HG02973 (cell line): ENCODE data around the gene MMP8.

Source experiments
- ATAC-seq: cut with Tn5 transposase; IDR thresholded peaks from one replicate; pipeline ENCODE4 v1.9.1; 2021; ENCODE audit warnings: moderate library complexity; ENCODE audit not compliant: unreplicated experiment

MMP8 gene

DNA sequence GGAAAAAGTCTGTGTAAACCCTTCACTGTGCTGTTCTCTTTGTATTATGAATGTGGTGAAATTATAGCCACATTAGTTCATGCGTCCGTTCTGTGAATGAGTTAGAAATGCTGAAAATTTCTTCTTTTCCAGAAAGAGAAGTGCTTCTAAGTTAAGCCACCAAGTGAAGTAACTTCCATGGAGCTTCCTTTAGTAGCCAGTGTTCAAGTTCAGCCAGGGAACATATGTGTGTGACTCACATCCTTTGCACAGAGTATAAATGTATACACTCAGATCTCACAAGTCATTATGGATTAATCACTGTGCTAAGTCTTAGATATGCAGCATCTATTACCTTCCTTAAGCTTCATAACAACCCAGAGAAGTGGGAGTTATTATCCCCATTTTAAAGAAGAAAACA is 3.1 kb upstream of the MMP8 start:
- no peak for ATAC-seq

DNA sequence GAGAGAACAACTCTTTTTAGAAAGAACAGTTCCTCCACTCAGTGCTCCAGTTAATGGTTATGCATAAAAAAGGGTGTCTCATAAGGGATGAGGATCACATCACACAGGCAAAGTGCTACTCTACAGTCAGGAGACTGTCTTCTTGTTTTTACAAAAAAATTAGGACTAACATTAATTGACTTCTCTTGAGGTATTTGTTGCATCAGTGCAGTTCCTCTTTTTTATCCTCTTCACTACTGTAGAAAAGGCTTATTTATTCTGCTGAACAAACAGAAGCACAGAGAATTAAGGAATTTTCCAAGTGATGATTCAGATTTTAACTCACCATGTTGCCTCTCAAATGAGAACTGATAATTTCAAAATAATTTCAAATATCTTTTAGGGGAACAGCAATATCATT is 1.9 kb downstream of the MMP8 start:
- no peak for ATAC-seq

DNA sequence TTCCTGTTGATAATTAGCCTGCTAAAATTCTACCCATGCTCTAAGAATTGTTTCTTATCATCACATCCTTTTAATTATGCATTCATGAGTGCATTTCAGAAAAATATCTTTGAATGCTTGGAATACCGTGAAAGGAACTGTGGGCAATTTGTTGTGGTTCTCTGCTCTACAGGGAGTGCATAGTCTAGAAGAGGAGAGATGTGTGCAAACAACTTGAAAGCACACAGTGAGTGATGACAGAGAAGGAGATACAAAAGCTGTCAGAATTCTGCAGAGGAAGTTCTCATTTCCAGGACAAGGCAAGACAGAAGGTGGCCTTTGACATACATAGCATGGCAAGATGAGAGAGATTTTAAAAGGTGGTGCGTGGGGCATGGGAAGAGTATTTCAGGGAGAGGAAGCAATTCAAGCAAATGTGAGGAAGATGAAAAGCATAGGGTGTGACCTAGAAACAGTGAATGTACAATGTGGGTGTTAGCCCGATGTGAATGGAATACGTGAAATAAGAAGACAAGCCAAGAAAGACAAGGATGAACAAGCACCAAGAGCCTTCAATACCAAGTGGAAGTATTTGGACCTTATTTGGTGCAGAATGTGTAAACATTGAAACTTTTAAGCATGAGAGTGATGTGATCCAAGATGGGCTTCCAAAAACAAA is 5.0 kb downstream of the MMP8 start:
- ATAC-seq = no peak

DNA sequence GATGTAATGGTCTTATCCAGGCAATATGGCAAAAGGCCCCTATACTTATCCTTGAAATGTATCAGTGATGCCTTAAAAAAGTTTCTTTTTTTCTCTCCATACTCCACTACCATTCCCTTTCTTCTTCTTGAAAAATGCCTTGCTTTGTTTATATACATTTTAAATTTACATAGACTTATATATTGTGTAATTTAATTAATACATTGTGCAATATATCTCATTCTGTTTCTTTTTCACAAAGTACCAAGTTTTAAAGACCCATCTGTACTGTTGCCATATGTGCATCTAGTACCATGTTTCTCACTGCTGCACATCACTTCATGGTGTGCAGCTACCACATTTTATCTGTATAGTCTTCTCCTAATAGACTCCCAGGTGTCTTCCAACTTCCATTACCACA is 7.5 kb downstream of the MMP8 start:
- no peak for ATAC-seq

DNA sequence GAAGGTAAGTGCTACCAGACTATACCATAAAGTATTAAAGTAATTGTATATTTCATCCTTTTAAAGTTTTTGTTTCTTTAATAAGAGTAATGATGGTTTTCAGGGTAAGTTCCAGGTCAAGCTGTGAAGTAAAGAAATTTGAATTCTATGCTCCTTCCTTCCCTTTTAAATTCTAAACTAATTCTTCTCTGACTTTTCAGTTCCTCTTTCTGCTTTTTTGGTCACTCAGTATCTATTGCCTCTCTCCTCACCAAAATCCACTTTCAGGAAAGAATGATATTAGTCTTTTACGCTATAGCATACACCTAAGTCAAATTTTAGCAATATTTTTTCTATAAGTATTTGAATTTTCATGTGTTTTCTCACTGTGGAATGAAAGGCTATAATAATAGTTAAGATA is 8.2 kb downstream of the MMP8 start:
- ATAC-seq = peak; percentile 73

DNA sequence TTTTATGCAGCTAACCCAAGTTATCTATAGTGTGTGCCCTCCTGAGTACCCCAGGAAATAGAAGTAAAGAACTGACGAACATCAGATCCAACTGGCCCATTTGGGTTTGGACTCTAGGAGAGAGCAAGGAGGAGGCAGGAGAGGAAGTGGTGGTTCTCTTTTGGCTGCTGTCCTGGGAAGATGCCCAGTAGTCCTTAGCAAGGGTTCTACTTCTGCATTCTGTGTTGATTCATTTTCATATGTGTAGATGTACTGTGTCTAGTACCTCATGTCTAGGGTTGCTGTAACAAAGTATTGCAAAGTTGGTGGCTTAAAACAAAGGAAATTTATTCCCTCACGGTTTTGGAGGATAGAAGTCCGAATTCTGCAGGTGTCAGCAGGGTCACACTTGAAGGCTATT is 12.6 kb downstream of the MMP8 start:
- no peak for ATAC-seq

DNA sequence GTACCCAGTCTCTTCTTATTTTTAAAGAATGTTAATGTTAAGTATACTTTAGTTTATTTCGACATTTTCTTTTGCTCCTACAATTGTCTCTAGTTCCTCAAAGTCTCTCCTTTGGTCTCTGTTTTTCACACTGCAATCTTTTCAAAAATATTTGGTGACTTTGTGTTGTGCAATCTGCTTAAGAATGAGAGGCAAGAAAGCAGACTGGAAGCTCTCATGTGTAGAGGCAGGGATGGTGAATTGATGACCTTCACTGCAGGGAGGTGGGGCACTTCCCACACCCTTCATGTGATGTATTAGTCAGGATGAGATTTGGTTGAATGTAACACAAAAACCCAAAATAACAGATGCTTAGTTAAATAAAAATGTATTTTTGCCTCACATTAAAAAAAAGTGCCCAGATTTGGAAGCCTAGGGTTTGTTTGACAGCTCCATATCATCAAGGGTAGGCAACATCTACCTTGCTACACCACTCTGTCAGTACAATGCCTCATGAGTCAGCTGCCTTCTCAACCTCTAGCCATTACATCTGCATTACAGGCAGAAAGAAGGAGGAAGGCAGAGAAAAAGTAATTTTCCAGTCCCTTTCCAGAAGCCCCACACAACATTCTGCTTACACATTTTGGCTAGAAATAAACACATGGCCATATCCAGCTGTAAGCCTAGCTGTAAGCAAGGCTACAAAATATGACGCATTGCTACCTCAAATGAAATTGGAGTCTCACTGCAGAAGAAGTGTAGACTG is 15.4 kb downstream of the MMP8 start:
- no peak for ATAC-seq

DNA sequence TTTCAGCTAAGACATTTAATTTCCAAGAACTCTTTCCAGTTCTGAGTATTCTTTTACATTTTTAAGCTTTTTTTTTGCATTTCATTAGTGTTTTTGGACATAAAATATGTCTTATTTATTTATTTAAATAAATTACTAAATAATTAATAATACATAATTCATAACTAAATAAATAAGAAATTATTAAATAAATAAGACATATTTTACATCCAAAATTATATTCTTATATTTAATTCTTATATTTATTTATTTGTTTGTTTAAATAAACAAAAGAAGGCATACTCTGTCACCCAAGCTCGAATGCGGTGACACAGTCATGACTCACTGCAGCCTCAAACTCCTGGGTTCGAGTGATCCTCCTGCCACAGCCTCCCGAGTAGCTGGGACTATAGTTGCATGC is 16.1 kb downstream of the MMP8 start:
- no peak for ATAC-seq

DNA sequence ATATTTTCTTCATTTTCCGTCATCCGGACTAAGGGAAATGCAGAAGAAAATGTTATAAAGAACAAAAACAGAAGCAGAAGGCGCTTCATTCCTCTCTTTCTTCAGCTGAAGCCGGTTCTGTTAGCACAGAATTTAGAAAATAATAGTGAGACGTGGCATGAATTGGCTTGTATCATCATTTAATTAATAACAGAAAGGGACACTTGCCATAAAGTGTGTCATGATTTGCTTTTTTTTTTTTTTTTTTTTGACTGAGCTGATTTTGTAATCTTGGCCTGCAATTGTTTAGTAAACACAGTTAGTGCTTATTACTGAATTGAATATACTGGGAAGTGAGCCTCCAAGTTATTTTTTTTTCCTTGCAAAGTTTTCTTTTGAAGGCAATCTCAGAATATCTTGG is 19.1 kb downstream of the MMP8 start, which contains the start of gene MMP27:
MMP27 (minus strand) TSS at position 144 of the 400 bp plus-strand sequence; CDS start at position 89, 55 bp downstream.
- no peak for ATAC-seq

DNA sequence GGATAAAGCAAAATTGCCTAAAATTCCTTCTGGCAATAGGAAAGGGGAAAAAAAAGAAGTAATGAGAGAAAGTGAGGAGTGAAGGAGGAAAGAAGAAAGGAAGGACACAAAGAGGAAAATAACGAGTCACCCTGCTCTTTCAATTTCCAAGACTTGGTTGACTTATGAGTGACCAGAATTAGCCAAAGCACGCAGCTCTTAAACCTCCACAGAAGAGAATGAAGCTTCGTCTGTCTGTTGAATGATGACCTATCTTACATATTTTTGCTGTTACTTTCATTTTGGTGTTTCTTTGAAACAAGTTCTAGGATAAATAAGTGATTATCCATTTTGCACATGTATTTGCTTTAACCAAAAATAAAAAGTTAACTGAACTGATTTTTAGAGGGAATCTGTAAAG is 19.9 kb downstream of the MMP8 start:
- ATAC-seq = no peak

DNA sequence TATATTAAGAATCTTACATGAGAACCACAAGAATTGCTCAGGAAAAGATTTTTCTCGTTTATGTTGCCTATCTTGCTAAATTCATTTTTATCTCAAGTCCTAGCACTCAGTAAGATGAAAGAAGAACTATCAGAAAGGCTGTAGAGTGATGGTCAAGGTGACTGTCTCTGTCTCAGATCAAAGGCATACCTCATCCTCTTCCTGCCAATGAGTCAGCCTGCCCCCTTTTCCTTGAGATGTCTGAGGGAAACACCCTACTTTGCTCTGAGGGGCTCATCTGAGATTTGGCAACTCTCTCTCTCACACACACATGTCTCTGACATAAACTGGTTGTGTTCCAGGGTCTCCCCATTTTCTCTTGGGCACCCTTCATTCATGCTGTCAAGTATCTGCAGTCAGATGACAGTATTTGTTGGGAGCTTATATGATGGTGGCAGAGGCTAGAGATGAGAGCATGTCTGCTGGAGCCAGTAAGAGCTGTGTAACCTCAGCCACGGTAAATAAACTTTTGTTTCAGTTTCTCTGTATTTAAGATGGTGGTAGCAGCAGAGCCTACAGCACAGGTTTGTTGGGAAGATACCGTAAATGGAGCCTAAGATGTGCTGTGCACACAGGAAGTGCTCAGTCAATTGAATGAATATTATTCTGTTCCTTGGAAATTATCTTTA is 20.8 kb downstream of the MMP8 start:
- no peak for ATAC-seq

DNA sequence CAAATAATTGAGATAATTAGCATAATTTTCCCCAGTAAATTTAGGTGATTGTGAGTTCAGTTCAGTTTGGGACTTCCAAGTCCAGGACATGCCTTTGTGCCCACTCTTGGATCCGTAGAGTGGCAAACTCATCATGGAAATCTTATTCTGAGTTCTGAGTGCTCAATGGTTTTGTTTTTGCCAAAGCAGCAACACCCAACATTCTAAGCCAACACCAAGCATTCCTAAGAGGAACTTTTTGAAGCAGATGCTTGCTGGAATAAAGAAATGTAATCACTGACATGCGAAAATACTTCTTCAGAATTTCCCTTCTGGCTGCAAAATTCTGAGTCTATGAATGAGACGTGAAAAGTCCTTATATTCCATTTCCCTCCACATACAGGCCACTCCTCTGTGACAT is 29.6 kb downstream of the MMP8 start:
- ATAC-seq = no peak

DNA sequence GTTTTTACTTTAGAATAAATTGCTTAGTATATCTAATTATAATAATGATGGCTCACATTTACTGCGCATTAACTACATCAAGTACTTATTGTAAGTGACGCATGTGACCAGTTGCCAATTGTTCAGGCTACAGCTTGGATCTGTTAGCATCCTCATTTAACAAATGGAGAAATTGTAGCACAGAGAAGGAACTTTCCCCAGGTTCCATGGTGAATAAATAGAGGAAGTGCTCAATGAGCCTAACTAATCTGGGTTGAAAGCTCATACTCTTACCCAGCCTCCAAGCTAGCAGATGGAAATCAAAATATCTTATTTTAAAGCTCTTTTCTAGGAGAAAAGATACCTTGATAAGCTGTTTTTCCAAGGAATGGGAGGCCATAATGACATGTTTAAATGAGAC is 39.0 kb downstream of the MMP8 start:
- no peak for ATAC-seq

DNA sequence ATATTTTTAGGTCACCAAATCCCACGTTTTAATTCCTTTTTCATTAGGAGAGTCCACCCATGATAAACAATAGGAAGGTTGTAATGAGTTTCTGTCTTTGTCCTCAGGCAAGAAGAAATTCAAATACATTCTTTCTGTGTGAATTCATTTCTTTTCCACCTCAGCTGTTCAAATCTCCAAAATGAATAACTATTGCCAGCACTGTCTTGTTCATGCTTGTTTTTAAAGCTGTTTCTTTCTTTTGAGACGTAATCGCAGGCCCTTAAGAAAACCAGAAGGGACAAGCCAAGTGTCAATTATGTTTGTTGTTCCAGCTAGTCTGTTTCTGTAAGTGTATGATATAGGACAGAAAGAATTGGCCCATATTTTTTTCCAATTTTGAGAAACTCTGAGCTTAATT is 39.4 kb downstream of the MMP8 start:
- ATAC-seq = no peak

DNA sequence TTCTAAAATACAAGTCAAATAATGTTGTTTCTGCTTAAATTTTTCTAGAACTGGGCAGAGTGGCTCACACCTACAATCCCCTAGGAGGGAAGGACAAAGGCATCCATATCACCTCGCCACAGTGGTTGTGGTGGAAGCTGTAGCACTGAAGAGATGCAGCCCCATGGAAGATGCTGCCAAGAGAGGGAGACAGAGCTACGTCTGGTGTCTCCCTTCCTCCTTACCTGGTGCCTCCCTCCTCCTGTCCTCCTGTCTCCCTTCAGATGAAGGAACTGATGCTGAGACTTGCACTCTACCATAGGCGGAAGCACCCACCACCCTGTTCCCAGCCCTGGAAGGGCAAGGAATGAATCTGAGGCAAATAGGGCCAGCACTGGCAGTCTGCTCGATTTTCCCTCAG is 41.5 kb downstream of the MMP8 start:
- no peak for ATAC-seq

DNA sequence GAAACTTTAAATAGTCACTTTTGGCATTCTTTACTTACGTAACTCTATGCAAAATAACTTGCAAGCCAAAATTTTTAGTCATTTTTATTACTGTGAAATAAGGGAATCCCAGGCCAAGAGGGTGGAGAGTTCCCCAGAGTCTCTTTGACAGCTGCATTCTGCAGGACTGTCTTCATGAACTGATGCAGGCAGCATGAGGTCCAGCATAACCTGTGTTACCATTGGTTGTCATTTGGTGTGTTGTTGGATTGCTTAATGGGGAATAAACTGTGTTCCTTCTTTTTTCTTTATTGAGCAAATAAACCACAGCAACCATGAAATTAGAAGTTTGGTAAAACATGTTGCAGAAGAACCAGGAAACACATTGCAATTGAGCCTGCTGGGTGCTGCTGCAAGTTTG is 43.8 kb downstream of the MMP8 start:
- no peak for ATAC-seq

DNA sequence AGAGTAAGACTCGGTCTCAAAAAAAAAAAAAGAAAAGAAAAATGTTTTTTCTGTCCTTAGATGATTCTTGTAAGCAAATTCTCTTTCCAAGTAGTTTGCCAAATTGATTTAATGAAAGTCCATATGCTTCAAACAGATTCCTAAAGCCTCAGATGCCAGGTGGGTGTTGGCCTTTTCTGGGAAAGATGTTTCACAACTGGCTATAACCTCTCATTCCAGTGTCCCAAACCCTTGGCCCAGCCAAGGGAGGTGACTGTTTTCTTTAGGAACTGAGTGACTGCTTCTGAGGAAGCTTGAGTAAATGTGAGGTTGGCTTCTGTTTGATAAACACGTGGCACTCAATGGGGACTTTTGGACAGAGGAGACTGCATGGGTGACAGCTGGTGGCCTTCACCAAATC is 46.7 kb downstream of the MMP8 start:
- ATAC-seq = no peak

DNA sequence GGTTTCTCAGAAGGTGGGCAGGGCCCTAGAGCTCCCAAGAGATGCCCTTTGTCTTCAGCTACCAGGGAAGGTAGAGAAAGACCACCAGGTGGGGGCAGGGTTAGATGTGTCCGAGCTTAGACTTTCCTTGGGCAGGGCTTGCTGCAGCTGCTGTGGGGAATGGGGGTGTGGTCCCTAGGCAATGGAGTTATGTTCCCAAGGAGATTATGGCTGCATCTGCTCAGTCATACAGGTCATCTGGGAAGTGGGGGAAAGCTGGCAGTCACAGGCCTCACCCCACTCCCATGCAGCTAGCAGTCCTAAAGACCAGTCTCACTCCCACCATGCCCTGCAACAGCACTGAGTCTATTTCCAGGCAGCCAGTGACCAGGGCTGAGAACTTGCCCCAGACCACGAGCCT is 48.7 kb downstream of the MMP8 start:
- no peak for ATAC-seq

DNA sequence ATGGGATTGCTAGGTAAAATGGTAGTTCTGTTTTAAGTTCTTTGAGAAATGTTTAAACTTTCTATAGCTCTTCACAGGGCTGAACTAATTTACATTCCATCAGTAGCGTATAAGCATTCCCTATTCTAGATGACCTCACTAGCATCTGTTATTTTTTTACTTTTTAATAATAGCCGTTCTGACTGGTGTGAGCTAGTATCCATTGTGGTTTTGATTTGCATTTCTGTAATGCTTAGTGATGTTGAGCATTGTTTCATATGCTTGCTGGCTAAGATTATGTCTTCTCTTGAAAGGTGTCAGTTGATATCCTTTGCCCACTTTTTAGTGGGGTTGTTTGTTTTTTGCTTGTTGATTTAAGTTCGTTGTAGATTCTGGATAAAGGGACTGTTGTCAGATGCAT is 55.1 kb downstream of the MMP8 start:
- no peak for ATAC-seq

DNA sequence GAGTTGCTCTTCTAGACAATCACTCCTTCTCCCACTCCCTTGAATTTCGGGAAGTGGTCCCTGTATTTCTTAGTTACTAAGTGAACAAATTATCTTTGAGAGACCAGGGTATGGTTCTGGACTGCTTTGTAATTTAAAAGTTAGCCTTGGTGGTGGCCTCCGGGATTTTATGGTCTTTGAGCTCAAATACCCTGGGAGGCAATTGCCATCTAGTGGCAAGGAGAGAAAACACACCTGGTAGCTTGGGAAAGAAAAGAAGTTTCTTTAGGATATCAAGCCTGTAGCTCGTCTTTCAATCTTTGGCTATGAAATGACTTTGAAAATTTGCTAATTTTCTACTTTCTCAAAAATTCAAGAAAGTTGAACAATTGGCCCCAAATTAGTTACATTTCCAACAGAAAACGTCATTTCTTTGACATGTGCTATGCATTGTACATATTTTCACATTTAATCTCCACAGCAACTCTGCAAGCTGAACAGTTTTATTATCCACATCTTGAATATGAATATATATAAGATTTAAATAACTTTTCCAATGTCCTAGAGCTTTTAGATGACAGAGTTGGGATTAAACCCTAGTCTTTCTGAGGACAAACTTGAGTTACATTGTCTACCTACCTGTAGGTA is 58.3 kb downstream of the MMP8 start:
- ATAC-seq = peak; percentile 72

DNA sequence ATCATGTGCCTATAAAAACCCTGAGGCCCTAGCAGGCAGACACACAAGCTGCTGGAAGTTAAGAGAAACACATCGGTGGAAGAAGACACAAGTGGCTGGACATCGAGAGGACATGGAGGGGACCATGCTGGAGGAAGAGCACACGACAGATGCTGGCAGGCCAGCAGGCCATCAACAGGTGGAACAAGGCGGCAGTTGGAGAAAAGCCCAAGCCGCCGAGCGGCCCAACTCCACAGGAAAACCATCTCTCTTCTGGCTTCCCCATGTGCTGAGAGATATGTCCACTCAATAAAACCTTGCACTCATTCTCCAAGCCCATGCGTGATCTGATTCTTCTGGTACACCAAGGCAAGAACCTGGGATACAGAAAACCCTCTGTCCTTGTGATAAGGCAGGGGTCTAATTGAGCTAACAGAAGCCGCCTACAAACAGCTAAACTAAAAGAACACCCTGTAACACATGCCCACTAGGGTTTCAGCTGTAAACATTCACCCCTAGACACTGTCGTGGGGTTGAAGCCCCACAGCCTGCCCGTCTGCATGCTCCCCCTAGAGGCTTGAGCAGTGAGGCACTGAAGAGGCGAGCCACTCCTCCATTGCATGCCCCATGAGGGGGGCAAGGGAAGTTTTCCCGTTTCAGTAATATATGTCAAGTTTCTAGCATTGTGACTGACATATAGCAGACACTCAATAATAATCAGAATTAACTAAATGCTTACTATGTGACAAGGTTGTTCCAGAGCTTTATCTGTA is 60.6 kb downstream of the MMP8 start:
- no peak for ATAC-seq
